Ascending aorta (tissue), 2 donors: ENCODE measurements around the gene DACH1. TPM values are rescaled to one million over a fixed set of nuclear protein-coding genes. Genes with fewer than 3 reads are reported as not detected.

Source experiments
- DNase-seq, 2 donors: peaks; one replicate each; pipeline ENCODE4 v3.0.0-alpha.2; 2019; ENCODE audit warnings: low spot score in 2 of 2
- H3K27ac ChIP-seq, 2 donors: fragments of 200-600 bp; sonication (generic); one replicate each; pipeline ENCODE4 v1.5.1; 2016 to 2017; ENCODE audit warnings: mild to moderate bottlenecking in 1 of 2
- H3K27me3 ChIP-seq: fragments of 200-600 bp; sonication (generic); one replicate; pipeline ENCODE4 v1.5.1; 2017
- H3K36me3 ChIP-seq, 2 donors: fragments of 200-600 bp; sonication (generic); one replicate each; pipeline ENCODE4 v1.5.1; 2016
- H3K4me1 ChIP-seq, 2 donors: fragments of 200-600 bp; sonication (generic); one replicate each; pipeline ENCODE4 v1.5.1; 2016 to 2017; ENCODE audit warnings: mild to moderate bottlenecking in 1 of 2
- H3K4me3 ChIP-seq, 2 donors: fragments of 200-600 bp; sonication (generic); one replicate each; pipeline ENCODE4 v1.5.1; 2016 to 2017; ENCODE audit warnings: mild to moderate bottlenecking in 1 of 2
- H3K9me3 ChIP-seq, 2 donors: fragments of 200-600 bp; sonication (generic); one replicate each; pipeline ENCODE4 v1.5.1; 2016
- intact Hi-C: fragments of 100-400 bp; cut with DNase I; formaldehyde crosslinking; loops from one replicate; pipeline ENCODE4 v1.15.1; 2023
- total RNA-seq: library from RNA; depleted of rRNA; stranded (reverse); fragments of >200 nt; gene quantifications from one replicate; pipeline ENCODE4 v1.1.0, GENCODE V29; 2016
- TF ChIP-seq, protein P1 (sequence below), 3 experiments: fragments of 200-600 bp in 2 of 3; fragments of 450-650 bp in 1 of 3; sonication (generic) in 2 of 3; IDR thresholded peaks; one replicate each; pipeline ENCODE4 v1.5.1; 2016 to 2019; ENCODE audit warnings: antibody characterized with exemption in 3 of 3, mild to moderate bottlenecking in 1 of 3, moderate library complexity in 1 of 3

DACH1 gene
- total RNA-seq, 1 donor from 2014 or later, result not detected

DNA sequence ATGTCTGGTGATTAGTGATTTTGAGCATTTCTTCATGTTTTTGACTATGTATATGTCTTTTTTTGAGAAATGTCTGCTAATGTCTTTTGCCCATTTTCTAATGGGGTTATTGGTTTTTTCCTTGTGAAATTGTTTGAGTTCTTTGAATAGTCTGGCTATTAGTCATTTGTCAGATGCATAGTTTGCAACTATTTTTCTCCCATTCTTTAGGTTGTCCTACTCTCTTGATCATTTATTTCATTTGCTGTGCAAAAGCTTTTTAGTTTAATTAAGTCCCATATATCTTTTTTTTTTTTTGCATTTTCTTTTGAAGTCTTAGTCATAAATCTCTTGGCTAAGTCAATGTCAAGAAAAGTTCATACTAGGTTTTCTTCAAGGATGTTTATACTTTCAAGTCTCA, 449.8 kb downstream of the DACH1 start:
- Histone ChIP-seq H3K9me3 (peaks cover 0 to 13% of the 10 kb centered on the region in 2 donors), H3K27me3 (no peaks in the 10 kb centered on the region), H3K36me3 (no peaks in the 10 kb centered on the region), H3K4me3 (no peak overlapping the region), H3K4me1 (no peaks in the 10 kb centered on the region), H3K27ac (no peak overlapping the region)
- TF ChIP-seq, protein P1, sequence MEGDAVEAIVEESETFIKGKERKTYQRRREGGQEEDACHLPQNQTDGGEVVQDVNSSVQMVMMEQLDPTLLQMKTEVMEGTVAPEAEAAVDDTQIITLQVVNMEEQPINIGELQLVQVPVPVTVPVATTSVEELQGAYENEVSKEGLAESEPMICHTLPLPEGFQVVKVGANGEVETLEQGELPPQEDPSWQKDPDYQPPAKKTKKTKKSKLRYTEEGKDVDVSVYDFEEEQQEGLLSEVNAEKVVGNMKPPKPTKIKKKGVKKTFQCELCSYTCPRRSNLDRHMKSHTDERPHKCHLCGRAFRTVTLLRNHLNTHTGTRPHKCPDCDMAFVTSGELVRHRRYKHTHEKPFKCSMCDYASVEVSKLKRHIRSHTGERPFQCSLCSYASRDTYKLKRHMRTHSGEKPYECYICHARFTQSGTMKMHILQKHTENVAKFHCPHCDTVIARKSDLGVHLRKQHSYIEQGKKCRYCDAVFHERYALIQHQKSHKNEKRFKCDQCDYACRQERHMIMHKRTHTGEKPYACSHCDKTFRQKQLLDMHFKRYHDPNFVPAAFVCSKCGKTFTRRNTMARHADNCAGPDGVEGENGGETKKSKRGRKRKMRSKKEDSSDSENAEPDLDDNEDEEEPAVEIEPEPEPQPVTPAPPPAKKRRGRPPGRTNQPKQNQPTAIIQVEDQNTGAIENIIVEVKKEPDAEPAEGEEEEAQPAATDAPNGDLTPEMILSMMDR (IDR thresholded peaks at IDR 0.05), result no peak
- DNase-seq, result no peak
- intact Hi-C loops, result no loop called here

DNA sequence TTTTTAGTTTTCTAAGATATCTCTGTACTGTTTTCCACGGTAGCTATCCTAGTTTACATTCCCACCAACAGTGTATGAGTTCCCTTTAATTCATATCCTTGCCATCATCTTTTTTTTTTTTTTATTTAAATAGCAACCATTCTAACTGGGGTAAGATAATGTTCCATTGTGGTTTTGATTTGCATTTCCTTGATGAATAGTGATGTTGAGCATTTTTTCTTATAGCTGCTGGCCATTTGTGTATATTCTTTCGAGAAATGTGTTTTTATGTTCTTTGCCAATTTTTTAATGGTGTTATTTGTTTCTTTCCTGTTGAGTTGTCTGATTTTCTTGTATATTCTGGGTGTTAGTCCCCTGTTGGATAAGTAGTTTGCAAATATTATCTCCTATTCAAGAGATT, 454.8 kb downstream of the DACH1 start:
- Histone ChIP-seq H3K27ac (no peak overlapping the region), H3K9me3 (no peaks in the 10 kb centered on the region), H3K4me3 (no peak overlapping the region), H3K27me3 (no peaks in the 10 kb centered on the region), H3K36me3 (no peaks in the 10 kb centered on the region), H3K4me1 (no peaks in the 10 kb centered on the region)
- TF ChIP-seq, protein P1 (IDR thresholded peaks at IDR 0.05), result no peak
- DNase-seq, result no peak
- intact Hi-C loops, result no loop called here

DNA sequence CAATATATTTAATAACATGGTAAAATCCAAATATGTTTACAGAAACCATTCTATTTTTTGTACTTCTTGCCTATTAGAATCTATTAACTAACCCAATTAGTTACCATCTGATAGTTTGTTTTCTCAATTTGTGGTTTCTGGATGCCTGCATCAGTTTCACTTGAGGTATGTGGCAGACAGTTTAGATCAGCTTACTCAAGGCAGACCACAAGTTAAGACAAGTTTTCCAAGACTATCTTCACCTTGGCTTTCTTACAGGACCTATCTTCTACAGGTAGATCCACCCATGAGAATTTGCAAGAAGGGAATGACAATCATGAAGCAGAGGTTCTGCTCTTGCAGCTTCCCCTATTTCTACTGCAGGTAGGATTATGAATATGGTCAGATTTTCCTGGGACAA, 458.6 kb downstream of the DACH1 start:
- TF ChIP-seq, protein P1 (IDR thresholded peaks at IDR 0.05), result no peak
- no peak overlapping the region for H3K4me3 ChIP-seq
- no peaks in the 10 kb centered on the region for H3K9me3 ChIP-seq
- no peak for DNase-seq
- no peaks in the 10 kb centered on the region for H3K27me3 ChIP-seq
- no peak overlapping the region for H3K27ac ChIP-seq
- no peaks in the 10 kb centered on the region for H3K4me1 ChIP-seq
- intact Hi-C loops, result no loop called here
- no peaks in the 10 kb centered on the region for H3K36me3 ChIP-seq

DNA sequence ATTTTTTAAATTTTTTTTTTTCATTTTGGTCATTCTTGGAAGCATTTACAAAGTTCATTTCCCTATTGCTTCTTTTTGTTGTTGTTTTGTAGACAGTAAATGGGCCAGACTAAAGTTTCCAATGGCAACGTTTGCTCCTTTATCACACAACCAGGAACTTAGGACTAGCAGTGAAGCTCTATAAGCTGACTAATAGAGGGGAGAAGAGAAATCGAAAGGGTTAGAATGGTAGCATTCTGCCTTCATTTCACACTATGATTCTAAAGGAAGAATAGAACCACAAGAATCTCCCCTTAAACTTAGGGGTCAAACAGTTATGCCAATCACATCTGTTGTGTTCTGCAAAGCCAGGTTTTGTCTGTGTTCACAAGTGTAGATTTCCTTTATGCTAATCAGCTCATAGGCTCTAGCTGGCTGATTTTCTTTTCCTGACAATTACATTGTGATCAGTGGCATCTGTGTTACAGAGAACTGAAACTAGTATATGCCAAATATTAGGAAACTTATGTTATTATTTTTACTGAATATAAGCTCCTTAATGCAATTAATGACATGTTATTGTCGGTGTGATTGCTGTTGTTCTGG, 467.3 kb downstream of the DACH1 start:
- Histone ChIP-seq H3K27ac (no peak overlapping the region), H3K4me3 (no peak overlapping the region), H3K36me3 (no peaks in the 10 kb centered on the region), H3K9me3 (no peaks in the 10 kb centered on the region), H3K27me3 (no peaks in the 10 kb centered on the region), H3K4me1 (no peaks in the 10 kb centered on the region)
- TF ChIP-seq, protein P1 (IDR thresholded peaks at IDR 0.05), result no peak
- DNase-seq, result no peak
- intact Hi-C loops, result no loop called here

DNA sequence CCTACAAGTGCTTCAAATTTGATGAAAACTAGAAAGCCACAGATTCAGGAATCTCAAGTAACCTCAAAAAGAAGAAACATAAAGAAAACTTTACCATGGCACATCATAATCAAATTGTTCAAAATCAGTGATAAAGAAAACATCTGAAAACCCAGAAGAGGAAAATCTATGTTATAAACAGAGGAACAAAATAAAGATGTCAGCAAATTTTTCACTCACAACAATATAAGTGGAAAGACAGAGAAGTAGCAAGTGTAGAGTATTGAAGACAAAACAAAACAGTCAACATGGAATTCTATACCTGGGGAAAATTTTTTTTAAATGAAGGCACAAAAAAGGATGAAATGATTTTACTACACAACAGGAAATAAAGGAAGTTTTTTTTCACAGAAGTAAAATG, 470.9 kb downstream of the DACH1 start:
- no peak for DNase-seq
- Histone ChIP-seq H3K27me3 (no peaks in the 10 kb centered on the region), H3K4me3 (no peak overlapping the region), H3K36me3 (no peaks in the 10 kb centered on the region), H3K27ac (no peak overlapping the region), H3K4me1 (no peaks in the 10 kb centered on the region), H3K9me3 (no peaks in the 10 kb centered on the region)
- intact Hi-C loops, result no loop called here
- TF ChIP-seq, protein P1 (IDR thresholded peaks at IDR 0.05), result no peak

DNA sequence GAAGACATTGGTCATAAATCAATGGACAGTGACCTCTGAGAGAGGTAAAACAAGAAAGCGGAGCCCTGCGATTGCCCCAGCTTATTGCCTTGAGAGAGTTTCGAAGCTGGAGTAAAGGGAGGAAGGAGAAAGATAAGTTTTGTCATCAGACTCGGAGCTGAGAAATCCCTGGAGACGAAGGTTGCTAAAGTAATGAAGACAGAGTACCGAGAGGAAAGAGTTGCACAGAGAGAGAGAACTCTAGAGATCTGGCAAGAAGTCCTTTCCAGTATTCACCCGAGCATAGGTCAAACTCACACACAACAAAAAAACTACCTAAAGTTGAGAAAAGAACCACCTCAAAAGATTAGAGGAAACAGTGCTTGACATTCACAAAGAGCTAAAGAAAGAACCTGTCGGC, 472.0 kb downstream of the DACH1 start:
- DNase-seq, result no peak
- H3K27ac ChIP-seq, result no peak overlapping the region
- no peak overlapping the region for H3K4me3 ChIP-seq
- H3K4me1 ChIP-seq, result no peaks in the 10 kb centered on the region
- H3K9me3 ChIP-seq, result no peaks in the 10 kb centered on the region
- no peaks in the 10 kb centered on the region for H3K27me3 ChIP-seq
- TF ChIP-seq, protein P1 (IDR thresholded peaks at IDR 0.05), result no peak
- H3K36me3 ChIP-seq, result no peaks in the 10 kb centered on the region
- intact Hi-C loops, result no loop called here
